Naive thymus-derived CD8-positive, alpha-beta T cell (primary cell): ENCODE measurements around the gene PARD3B. TPM values are rescaled to one million over a fixed set of nuclear protein-coding genes. Genes with fewer than 3 reads are reported as not detected.
A peak's percentile ranks its signal among the peaks of the same experiment; 100 is the strongest.

Source experiments
- ATAC-seq, 2 donors: fragments of 150-1000 bp; cut with Tn5 transposase in 1 of 2; sonication (Bioruptor Pico), chemical (Tn5 transposase) in 1 of 2; 1 replicate in 1 of 2; 2 replicates in 1 of 2; pipeline ENCODE4 v1.10.0; 2021; ENCODE audit warnings: mild to moderate bottlenecking in 2 of 2, moderate library complexity in 2 of 2
- POLR2A ChIA-PET: fragments of 350-600 bp; sonication (Branson Sonifier 250); formaldehyde crosslinking; loops from one replicate; lab custom pipeline; 2021; ENCODE audit warnings: antibody characterized with exemption; lab: Charles Lee
- DNase-seq, 10 donors: peaks; one replicate each; pipeline versions ENCODE4 v3.0.0 to v3.0.0-alpha.2; 2020 to 2022
- H3K27ac Mint-ChIP-seq, 10 donors: one replicate each; pipeline ENCODE4 v1.8.0; 2020 to 2022; ENCODE audit warnings: mild to moderate bottlenecking in 10 of 10, mixed read lengths in 10 of 10, moderate library complexity in 4 of 10, inconsistent platforms in 1 of 10
- H3K27me3 Mint-ChIP-seq, 5 donors: one replicate each; pipeline ENCODE4 v1.8.0; 2021 to 2022; ENCODE audit warnings: mixed read lengths in 5 of 5
- H3K36me3 Mint-ChIP-seq, 3 donors: one replicate each; pipeline ENCODE4 v1.8.0; 2020 to 2022; ENCODE audit warnings: mixed read lengths in 3 of 3, mild to moderate bottlenecking in 2 of 3, inconsistent platforms in 1 of 3
- H3K4me1 Mint-ChIP-seq, 4 donors: one replicate each; pipeline ENCODE4 v1.8.0; 2021 to 2022; ENCODE audit warnings: mixed read lengths in 4 of 4
- H3K4me3 Mint-ChIP-seq, 10 donors: one replicate each; pipeline ENCODE4 v1.8.0; 2020 to 2022; ENCODE audit warnings: mild to moderate bottlenecking in 10 of 10, mixed read lengths in 10 of 10, moderate library complexity in 6 of 10, inconsistent platforms in 1 of 10
- H3K9me3 Mint-ChIP-seq, 9 donors: one replicate each; pipeline ENCODE4 v1.8.0; 2020 to 2022; ENCODE audit warnings: mixed read lengths in 9 of 9, mild to moderate bottlenecking in 3 of 9, inconsistent platforms in 1 of 9, moderate library complexity in 1 of 9
- polyA plus RNA-seq, 3 donors: library from polyadenylated mRNA; unstranded; fragments of 300-500 nt; fragmentation: Illumina TruSeq; gene quantifications; one replicate each; pipeline ENCODE4 v1.2.3, GENCODE V29; 2021
- total RNA-seq, 8 experiments: library from RNA in 2 of 8; stranded (reverse) in 2 of 8; gene quantifications; one replicate each; pipeline ENCODE4 v1.2.3 and lab custom pipeline; 2021 to 2026

PARD3B gene
- total and polyA plus RNA-seq, 5 experiments from 2014 or later: 0.22 to 3.8 (median 1.3) TPM; not detected in 1

DNA sequence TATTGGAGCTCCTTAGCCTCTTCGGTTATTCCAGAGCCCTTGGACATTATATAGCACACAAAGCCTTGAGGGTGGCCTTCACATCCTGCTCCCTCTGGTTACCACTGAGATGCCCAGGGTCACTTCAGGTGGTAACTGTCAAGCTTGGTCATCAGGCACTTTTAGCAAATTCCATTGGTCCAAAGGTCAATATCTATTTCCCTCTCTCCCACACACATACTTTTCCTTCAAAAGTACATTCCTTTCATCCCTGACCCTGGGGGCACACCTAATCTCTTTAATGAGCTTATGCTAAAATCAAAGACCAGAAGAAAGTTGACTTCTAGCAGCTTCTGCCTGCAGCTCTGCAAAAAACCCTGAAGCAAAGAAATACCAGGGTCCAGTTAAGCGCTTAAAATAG, 965.1 kb downstream of the PARD3B start:
- Mint-ChIP-seq H3K27ac (no peak overlapping the region), H3K4me1 (no peaks in the 10 kb centered on the region), H3K27me3 (peaks cover 0 to 1% (median 0%) of the 10 kb centered on the region in 5 donors), H3K36me3 (no peaks in the 10 kb centered on the region), H3K4me3 (no peak overlapping the region), H3K9me3 (peaks cover 0 to 2% (median 0%) of the 10 kb centered on the region in 9 donors)
- POLR2A ChIA-PET: no interaction called here
- DNase-seq (no peak), ATAC-seq (no peak)

DNA sequence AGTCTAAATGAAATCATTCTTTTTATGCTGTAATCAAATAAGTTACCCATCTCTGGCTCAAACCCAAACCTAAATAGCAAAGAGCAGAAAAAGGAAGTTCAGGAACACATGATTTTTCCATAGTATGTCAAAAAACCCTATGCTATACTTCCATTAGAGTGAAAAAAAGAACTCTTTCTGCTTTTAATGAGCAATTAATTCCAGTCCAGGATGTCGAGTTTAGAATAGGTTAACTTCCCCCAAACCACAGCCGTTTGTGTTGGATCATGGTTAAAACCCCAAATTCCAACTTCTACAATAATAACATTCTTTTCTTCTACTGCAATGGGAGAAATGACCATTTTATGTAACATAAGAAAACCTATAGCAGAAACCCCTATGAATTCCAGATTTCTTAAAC, 965.9 kb downstream of the PARD3B start:
- Mint-ChIP-seq H3K27me3 (peaks cover 0 to 1% (median 0%) of the 10 kb centered on the region in 5 donors), H3K36me3 (no peaks in the 10 kb centered on the region), H3K27ac (no peak overlapping the region), H3K4me1 (no peaks in the 10 kb centered on the region), H3K9me3 (peaks cover 0 to 3% (median 0%) of the 10 kb centered on the region in 9 donors), H3K4me3 (no peak overlapping the region)
- POLR2A ChIA-PET: no interaction called here
- DNase-seq: no peak
- no peak for ATAC-seq

DNA sequence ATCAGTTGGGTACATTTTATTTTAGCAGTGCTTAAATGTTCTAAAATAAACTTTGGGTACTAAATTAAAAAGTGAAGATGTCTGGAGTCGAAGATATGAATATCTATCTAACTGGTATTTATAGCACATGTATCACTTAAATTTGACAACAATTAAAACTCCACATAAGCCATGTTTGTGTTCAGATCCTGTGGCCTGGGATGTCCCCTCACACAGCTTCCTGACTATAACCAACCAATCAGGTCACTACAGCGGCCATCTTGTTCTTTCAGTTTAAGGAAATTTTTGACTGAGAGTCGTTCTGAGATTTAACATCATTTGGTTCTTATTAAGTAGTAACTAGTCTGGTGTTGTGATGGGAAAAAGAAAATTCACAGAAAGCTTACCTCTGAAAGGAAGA, 966.4 kb downstream of the PARD3B start:
- DNase-seq: no peak

DNA sequence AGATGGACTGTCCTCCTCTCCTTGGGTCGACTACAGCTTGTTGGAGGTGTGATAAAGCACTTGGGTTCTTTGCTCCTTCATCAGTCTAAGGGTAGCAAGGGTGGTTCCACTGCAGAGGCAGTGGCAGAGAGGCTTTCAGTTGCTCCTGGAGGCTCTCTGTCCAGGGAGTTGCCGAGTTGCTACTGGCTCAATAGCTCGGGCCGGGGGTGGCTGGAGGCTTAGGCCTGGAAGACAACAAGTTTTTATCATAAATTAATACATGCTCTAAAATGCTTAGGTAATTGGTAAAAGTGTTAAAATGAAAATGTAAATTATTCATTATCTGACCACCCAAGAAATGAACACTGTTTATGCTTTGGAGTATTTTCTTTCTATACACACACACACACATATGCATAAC, 975.0 kb downstream of the PARD3B start:
- H3K4me1 Mint-ChIP-seq: peaks cover 0 to 1% (median 0%) of the 10 kb centered on the region in 4 donors
- H3K27ac Mint-ChIP-seq: no peak overlapping the region
- no peak overlapping the region for H3K4me3 Mint-ChIP-seq
- peaks cover 0 to 6% (median 0%) of the 10 kb centered on the region in 5 donors for H3K27me3 Mint-ChIP-seq
- peaks cover 0 to 8% (median 0%) of the 10 kb centered on the region in 3 donors for H3K36me3 Mint-ChIP-seq
- peaks cover 0 to 14% (median 5%) of the 10 kb centered on the region in 9 donors for H3K9me3 Mint-ChIP-seq
- POLR2A ChIA-PET: no interaction called here
- ATAC-seq: no peak
- no peak for DNase-seq

More for the DNA sequence above, 966.4 kb downstream of the PARD3B start:
- no peak for ATAC-seq
- no peak overlapping the region for H3K27ac Mint-ChIP-seq
- POLR2A ChIA-PET: no interaction called here
- peaks cover 0 to 3% (median 0%) of the 10 kb centered on the region in 9 donors for H3K9me3 Mint-ChIP-seq
- H3K36me3 Mint-ChIP-seq: no peaks in the 10 kb centered on the region
- no peak overlapping the region for H3K4me3 Mint-ChIP-seq
- H3K4me1 Mint-ChIP-seq: no peaks in the 10 kb centered on the region
- peaks cover 0 to 1% (median 0%) of the 10 kb centered on the region in 5 donors for H3K27me3 Mint-ChIP-seq

GRCh38 chr2:205524656-205525055, 979.4 kb downstream of the PARD3B start:
- Mint-ChIP-seq H3K4me3 (no peak overlapping the region), H3K27ac (peak overlapping the region in 1 of 10 donors; percentile 2), H3K36me3 (no peaks in the 10 kb centered on the region), H3K4me1 (peaks cover 2 to 10% (median 6%) of the 10 kb centered on the region in 4 donors), H3K27me3 (peaks cover 0 to 11% (median 4%) of the 10 kb centered on the region in 5 donors), H3K9me3 (peaks cover 0 to 6% (median under 1%) of the 10 kb centered on the region in 9 donors)
- ATAC-seq: no peak
- DNase-seq: no peak
- POLR2A ChIA-PET: no interaction called here

GRCh38 chr2:205527801-205528200, 982.5 kb downstream of the PARD3B start:
- ATAC-seq: no peak
- H3K27me3 Mint-ChIP-seq: peaks cover 3 to 17% (median 10%) of the 10 kb centered on the region in 5 donors
- DNase-seq: no peak
- no peak overlapping the region for H3K27ac Mint-ChIP-seq
- no peak overlapping the region for H3K4me3 Mint-ChIP-seq
- H3K4me1 Mint-ChIP-seq: peaks cover 2 to 10% (median 6%) of the 10 kb centered on the region in 4 donors
- H3K9me3 Mint-ChIP-seq: no peaks in the 10 kb centered on the region
- H3K36me3 Mint-ChIP-seq: no peaks in the 10 kb centered on the region
- POLR2A ChIA-PET: interaction anchor here (0.8 kb wide), 1 partner anchor 159 kb away, joined by 4 read pairs; no protein-coding TSS in a partner anchor

DNA sequence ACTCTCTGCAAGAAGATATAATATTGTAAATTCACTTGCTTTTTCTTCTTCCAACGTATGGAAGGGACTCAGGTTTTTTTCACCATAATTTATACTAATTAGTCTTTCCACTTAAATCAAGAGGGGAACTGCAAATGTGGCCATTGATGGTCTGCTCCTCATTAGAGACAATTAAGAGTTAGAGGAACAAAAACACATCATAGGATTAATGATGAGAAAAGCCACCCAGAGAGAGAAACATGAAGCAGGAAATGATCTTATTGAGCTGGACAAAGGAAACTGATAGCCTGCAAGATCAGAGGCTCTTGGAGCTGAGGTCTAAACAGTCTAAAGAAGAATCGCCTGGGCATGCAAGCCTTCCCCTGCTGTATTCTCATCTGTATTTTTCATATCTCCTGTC, 985.8 kb downstream of the PARD3B start:
- Mint-ChIP-seq H3K27ac (no peak overlapping the region), H3K36me3 (no peaks in the 10 kb centered on the region), H3K9me3 (peaks cover 0 to 9% (median 0%) of the 10 kb centered on the region in 9 donors), H3K4me1 (peaks cover 2 to 10% (median 6%) of the 10 kb centered on the region in 4 donors), H3K4me3 (no peak overlapping the region), H3K27me3 (peaks cover 3 to 20% (median 9%) of the 10 kb centered on the region in 5 donors)
- POLR2A ChIA-PET: no interaction called here
- ATAC-seq (no peak), DNase-seq (no peak)

DNA sequence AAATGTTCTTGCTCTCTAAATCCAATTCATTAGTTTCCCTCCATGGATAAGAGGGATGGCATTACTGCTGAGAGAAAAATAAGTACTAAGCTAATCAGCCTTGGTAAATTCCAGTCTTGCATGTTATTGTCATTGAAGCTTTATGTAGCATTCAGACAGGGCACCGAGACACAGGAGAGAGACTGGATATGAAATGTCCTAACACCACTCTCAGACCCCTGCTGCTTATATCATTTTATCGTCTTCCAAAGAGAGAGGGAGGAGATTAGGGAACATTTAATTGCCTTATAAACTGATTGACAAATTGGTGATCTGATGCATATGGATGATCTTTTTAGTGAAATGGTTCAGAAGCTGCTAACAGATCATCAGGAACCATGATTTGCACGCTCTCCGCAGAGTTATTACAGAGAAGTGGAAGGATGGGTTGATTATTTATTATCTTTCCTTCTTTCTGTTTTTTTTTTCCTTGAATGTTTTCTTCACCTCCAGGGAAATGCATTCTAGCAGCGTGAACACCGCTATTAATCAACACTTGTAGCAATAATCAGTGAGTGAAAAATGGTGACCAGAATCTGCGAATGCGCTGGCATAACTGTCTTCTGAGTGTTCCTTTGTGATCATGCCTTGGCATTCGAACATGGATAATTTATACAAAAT, 986.3 kb downstream of the PARD3B start:
- peaks cover 2 to 16% (median 9%) of the 10 kb centered on the region in 5 donors for H3K27me3 Mint-ChIP-seq
- POLR2A ChIA-PET: no interaction called here
- H3K4me3 Mint-ChIP-seq: no peak overlapping the region
- ATAC-seq (no peak), DNase-seq (no peak)
- peaks cover 2 to 10% (median 6%) of the 10 kb centered on the region in 4 donors for H3K4me1 Mint-ChIP-seq
- no peaks in the 10 kb centered on the region for H3K36me3 Mint-ChIP-seq
- peaks cover 0 to 9% (median 0%) of the 10 kb centered on the region in 9 donors for H3K9me3 Mint-ChIP-seq
- peak overlapping the region in 1 of 10 donors; percentile 65 for H3K27ac Mint-ChIP-seq

DNA sequence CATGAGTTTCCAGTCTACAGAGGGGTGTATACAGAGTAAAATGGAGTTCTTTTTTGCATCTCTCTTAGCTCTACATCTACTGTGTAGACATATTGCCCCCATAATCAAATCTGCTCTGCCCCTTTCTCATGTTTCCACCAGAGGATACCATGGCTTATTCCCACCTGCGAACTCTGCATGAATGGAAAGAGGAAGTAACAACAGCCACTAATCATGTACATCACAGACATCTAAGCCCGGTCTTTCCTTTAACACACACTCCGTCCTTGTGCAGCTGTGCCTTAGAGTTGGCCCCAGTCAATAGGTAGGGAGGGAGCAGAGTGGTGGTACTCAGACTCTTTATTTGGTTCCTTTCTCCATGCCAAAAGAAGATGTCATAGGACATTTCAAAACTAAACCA, 989.7 kb downstream of the PARD3B start:
- no peaks in the 10 kb centered on the region for H3K36me3 Mint-ChIP-seq
- ATAC-seq (no peak), DNase-seq (no peak)
- H3K9me3 Mint-ChIP-seq: peaks cover 0 to 9% (median 0%) of the 10 kb centered on the region in 9 donors
- H3K4me1 Mint-ChIP-seq: peaks cover 2 to 9% (median 9%) of the 10 kb centered on the region in 4 donors
- peaks cover 2 to 16% (median 9%) of the 10 kb centered on the region in 5 donors for H3K27me3 Mint-ChIP-seq
- H3K4me3 Mint-ChIP-seq: no peak overlapping the region
- POLR2A ChIA-PET: no interaction called here
- H3K27ac Mint-ChIP-seq: no peak overlapping the region

- H3K4me1 Mint-ChIP-seq: peaks cover 8 to 21% (median 15%) of the 10 kb centered on the region in 4 donors
- peak overlapping the region in 4 of 10 donors; percentile 9 to 56 (median 42) for H3K4me3 Mint-ChIP-seq
- no peak overlapping the region for H3K27ac Mint-ChIP-seq
- DNase-seq (no peak), ATAC-seq (peak in 1 of 2 donors; percentile 33)
- POLR2A ChIA-PET: no interaction called here
- no peaks in the 10 kb centered on the region for H3K36me3 Mint-ChIP-seq
- H3K27me3 Mint-ChIP-seq: no peaks in the 10 kb centered on the region
- H3K9me3 Mint-ChIP-seq: no peaks in the 10 kb centered on the region
These were observed 994.3 kb downstream of the PARD3B start for GRCh38 chr2:205539603-205540002.

- ATAC-seq (no peak), DNase-seq (peak in 2 of 10 donors; percentile 4 to 7)
- H3K27me3 Mint-ChIP-seq: no peaks in the 10 kb centered on the region
- no peaks in the 10 kb centered on the region for H3K36me3 Mint-ChIP-seq
- peaks cover 8 to 21% (median 15%) of the 10 kb centered on the region in 4 donors for H3K4me1 Mint-ChIP-seq
- peak overlapping the region in 9 of 10 donors; percentile 0 to 56 (median 30) for H3K4me3 Mint-ChIP-seq
- H3K9me3 Mint-ChIP-seq: no peaks in the 10 kb centered on the region
- peak overlapping the region in 1 of 10 donors; percentile 24 for H3K27ac Mint-ChIP-seq
- POLR2A ChIA-PET: no interaction called here
These were observed 994.8 kb downstream of the PARD3B start for GRCh38 chr2:205540036-205540435.

- no peak overlapping the region for H3K27ac Mint-ChIP-seq
- POLR2A ChIA-PET: no interaction called here
- ATAC-seq (no peak), DNase-seq (no peak)
- no peaks in the 10 kb centered on the region for H3K9me3 Mint-ChIP-seq
- H3K36me3 Mint-ChIP-seq: no peaks in the 10 kb centered on the region
- peaks cover 0 to 3% (median 0%) of the 10 kb centered on the region in 5 donors for H3K27me3 Mint-ChIP-seq
- H3K4me1 Mint-ChIP-seq: peaks cover 8 to 21% (median 15%) of the 10 kb centered on the region in 4 donors
- no peak overlapping the region for H3K4me3 Mint-ChIP-seq
These were observed 998.1 kb downstream of the PARD3B start for GRCh38 chr2:205543262-205543843.
